Measurements from ENCODE around the gene DSG2. TPM values are rescaled to one million over a fixed set of nuclear protein-coding genes. Genes with fewer than 3 reads are reported as not detected.

The DSG2 gene
- total RNA-seq, 1 experiment from 2014 or later: not detected

DNA sequence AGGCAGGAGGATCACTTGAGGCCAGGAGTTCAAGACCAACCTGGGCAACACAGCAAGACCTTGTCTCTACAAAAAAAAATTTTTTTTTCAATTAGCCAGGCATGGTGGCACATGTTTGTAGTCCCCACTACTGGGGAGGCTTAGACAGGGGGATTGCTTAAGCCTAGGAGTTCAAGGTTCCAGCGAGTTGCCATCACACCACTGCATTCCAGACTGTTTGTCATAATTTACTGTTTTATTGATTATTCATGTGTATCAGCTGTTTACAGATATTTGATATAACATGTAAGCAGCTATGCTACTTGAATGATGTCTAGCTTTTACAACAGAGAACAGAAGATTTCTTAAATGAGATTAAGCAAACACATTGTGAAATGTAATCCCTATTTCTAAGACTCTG, 35.3 kb downstream of the DSG2 start:
- BruUV-seq (replicated peaks): no TSS peak
- POLR2A ChIA-PET (ENCODE audit: low non-redundant PET): no interaction called here

DNA sequence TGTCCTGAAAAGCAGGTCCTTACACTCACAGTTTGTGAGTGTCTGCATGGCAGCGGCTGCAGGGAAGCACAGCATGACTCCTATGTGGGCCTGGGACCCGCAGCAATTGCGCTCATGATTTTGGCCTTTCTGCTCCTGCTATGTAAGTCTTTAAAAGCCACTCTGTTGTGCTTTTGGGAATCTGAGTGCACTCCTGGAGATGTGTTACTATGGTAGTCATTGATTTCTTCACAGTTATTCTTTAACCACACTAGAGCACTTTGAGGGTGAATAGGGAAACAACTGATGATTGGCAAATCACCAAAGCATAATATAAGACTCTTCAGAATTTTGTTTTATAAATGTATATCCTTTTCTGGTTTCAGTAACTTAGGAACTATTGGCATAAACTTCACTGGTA, 40.9 kb downstream of the DSG2 start:
- Histone ChIP-seq H3K27ac (ENCODE audit: low read depth, low read length, poor library complexity, severe bottlenecking) (no peak overlapping the region), H3K4me3 (ENCODE audit: low read depth, low read length, poor library complexity, severe bottlenecking) (no peak overlapping the region), H3K36me3 (ENCODE audit: insufficient read depth, low read length, poor library complexity, severe bottlenecking) (no peaks in the 10 kb centered on the region), H3K4me1 (ENCODE audit: insufficient read depth, low read length, poor library complexity, severe bottlenecking) (no peaks in the 10 kb centered on the region), H3K9me3 (ENCODE audit: low read depth, low read length, poor library complexity, severe bottlenecking) (no peaks in the 10 kb centered on the region), H3K27me3 (replicated peaks; ENCODE audit: insufficient read depth, low read depth, low read length, poor library complexity) (peaks cover 7% of the 10 kb centered on the region)
- TF ChIP-seq, protein P1, sequence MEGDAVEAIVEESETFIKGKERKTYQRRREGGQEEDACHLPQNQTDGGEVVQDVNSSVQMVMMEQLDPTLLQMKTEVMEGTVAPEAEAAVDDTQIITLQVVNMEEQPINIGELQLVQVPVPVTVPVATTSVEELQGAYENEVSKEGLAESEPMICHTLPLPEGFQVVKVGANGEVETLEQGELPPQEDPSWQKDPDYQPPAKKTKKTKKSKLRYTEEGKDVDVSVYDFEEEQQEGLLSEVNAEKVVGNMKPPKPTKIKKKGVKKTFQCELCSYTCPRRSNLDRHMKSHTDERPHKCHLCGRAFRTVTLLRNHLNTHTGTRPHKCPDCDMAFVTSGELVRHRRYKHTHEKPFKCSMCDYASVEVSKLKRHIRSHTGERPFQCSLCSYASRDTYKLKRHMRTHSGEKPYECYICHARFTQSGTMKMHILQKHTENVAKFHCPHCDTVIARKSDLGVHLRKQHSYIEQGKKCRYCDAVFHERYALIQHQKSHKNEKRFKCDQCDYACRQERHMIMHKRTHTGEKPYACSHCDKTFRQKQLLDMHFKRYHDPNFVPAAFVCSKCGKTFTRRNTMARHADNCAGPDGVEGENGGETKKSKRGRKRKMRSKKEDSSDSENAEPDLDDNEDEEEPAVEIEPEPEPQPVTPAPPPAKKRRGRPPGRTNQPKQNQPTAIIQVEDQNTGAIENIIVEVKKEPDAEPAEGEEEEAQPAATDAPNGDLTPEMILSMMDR (conservative IDR thresholded peaks at IDR 0.05; ENCODE audit: low read depth, low read length): no peak
- no peak for TF ChIP-seq EZH2 (IDR thresholded peaks at IDR 0.05; ENCODE audit: borderline replicate concordance, low read depth, low read length, poor library complexity, severe bottlenecking)
- CTCF ChIA-PET: no interaction called here
- no TSS peak for BruUV-seq (replicated peaks)
- POLR2A ChIA-PET (ENCODE audit: low non-redundant PET): no interaction called here
- no peak for DNase-seq (ENCODE audit: low spot score)
- intact Hi-C loops (cut with micrococcal nuclease; ENCODE audit: unreplicated experiment): no loop called here

More for the DNA sequence above, 35.3 kb downstream of the DSG2 start:
- Histone ChIP-seq H3K4me1 (ENCODE audit: insufficient read depth, low read length, poor library complexity, severe bottlenecking) (no peaks in the 10 kb centered on the region), H3K27ac (ENCODE audit: low read depth, low read length, poor library complexity, severe bottlenecking) (no peak overlapping the region), H3K9me3 (ENCODE audit: low read depth, low read length, poor library complexity, severe bottlenecking) (no peaks in the 10 kb centered on the region), H3K36me3 (ENCODE audit: insufficient read depth, low read length, poor library complexity, severe bottlenecking) (no peaks in the 10 kb centered on the region), H3K4me3 (ENCODE audit: low read depth, low read length, poor library complexity, severe bottlenecking) (no peak overlapping the region), H3K27me3 (replicated peaks; ENCODE audit: insufficient read depth, low read depth, low read length, poor library complexity) (peaks cover 23% of the 10 kb centered on the region)
- DNase-seq (ENCODE audit: low spot score): no peak
- intact Hi-C loops (cut with micrococcal nuclease; ENCODE audit: unreplicated experiment): no loop called here
- no peak for TF ChIP-seq EZH2 (IDR thresholded peaks at IDR 0.05; ENCODE audit: borderline replicate concordance, low read depth, low read length, poor library complexity, severe bottlenecking)
- TF ChIP-seq, protein P1 (conservative IDR thresholded peaks at IDR 0.05; ENCODE audit: low read depth, low read length): no peak
- CTCF ChIA-PET: no interaction called here

DNA sequence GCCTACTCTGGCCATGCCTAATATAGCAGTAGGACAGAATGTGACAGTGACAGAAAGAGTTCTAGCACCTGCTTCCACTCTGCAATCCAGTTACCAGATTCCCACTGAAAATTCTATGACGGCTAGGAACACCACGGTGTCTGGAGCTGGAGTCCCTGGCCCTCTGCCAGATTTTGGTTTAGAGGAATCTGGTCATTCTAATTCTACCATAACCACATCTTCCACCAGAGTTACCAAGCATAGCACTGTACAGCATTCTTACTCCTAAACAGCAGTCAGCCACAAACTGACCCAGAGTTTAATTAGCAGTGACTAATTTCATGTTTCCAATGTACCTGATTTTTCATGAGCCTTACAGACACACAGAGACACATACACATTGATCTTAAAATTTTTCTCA, 48.5 kb downstream of the DSG2 start:
- ChIA-PET CTCF (no interaction called here), POLR2A (ENCODE audit: low non-redundant PET) (interaction anchor here (0.6 kb wide), 1 partner anchor 16 kb away, joined by 4 read pairs; no protein-coding TSS in a partner anchor)
- H3K9me3 ChIP-seq (ENCODE audit: low read depth, low read length, poor library complexity, severe bottlenecking): no peaks in the 10 kb centered on the region
- H3K36me3 ChIP-seq (ENCODE audit: insufficient read depth, low read length, poor library complexity, severe bottlenecking): no peaks in the 10 kb centered on the region
- H3K27me3 ChIP-seq (replicated peaks; ENCODE audit: insufficient read depth, low read depth, low read length, poor library complexity): peaks cover 3% of the 10 kb centered on the region
- no peaks in the 10 kb centered on the region for H3K4me1 ChIP-seq (ENCODE audit: insufficient read depth, low read length, poor library complexity, severe bottlenecking)
- TF ChIP-seq, protein P1 (conservative IDR thresholded peaks at IDR 0.05; ENCODE audit: low read depth, low read length): no peak
- no peak for TF ChIP-seq EZH2 (IDR thresholded peaks at IDR 0.05; ENCODE audit: borderline replicate concordance, low read depth, low read length, poor library complexity, severe bottlenecking)
- no peak overlapping the region for H3K27ac ChIP-seq (ENCODE audit: low read depth, low read length, poor library complexity, severe bottlenecking)
- no peak overlapping the region for H3K4me3 ChIP-seq (ENCODE audit: low read depth, low read length, poor library complexity, severe bottlenecking)
- DNase-seq (ENCODE audit: low spot score): peak; percentile 7
- intact Hi-C loops (cut with micrococcal nuclease; ENCODE audit: unreplicated experiment): no loop called here
- no TSS peak for BruUV-seq (replicated peaks)

Data from A673 (cell line).